GM19455 (cell line): ENCODE measurements around the gene SAP30.

Experiments used
- ATAC-seq: cut with Tn5 transposase; IDR thresholded peaks from one replicate; pipeline ENCODE4 v1.9.1; 2021; ENCODE audit not compliant: unreplicated experiment

SAP30 gene

DNA sequence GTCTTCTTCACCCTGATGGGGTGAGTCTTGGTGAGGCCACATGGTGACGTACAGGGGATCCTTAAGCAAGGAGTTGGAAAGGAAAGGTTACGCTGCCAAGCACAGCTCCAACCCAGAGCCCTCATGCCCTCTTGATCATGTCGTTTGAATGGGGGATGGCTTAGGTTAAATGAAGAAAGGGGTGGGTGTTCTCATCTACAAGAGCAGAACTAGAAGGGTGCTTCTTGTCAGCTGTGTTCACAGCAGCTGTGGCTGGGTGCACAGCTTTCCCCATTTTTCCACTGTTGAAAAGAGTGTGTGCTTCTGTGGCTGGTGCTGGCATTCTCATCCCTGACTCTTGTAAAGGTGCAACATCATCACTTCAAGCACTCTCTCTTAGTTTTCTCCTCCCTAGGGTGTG, 43.7 kb downstream of the SAP30 start:
- ATAC-seq: no peak

DNA sequence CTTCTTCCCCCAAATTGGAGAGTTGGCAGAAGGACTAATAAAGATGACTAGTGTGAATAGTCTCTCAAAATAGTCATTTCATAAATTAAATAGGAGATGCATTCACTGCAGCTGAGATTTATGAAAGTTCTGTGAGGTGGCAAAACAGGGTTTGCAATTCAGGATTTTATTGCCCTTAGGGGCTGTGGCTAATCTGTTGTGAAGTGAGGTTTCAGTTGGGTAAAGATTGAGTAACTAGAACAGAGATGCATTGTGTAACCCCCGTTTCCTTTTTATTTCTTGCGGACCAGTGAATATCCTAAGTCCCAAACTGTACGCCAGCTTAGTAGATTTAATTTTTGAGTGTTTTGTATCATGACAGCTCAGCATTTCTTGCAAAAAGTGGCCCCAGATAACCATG, 44.3 kb downstream of the SAP30 start:
- ATAC-seq: no peak

DNA sequence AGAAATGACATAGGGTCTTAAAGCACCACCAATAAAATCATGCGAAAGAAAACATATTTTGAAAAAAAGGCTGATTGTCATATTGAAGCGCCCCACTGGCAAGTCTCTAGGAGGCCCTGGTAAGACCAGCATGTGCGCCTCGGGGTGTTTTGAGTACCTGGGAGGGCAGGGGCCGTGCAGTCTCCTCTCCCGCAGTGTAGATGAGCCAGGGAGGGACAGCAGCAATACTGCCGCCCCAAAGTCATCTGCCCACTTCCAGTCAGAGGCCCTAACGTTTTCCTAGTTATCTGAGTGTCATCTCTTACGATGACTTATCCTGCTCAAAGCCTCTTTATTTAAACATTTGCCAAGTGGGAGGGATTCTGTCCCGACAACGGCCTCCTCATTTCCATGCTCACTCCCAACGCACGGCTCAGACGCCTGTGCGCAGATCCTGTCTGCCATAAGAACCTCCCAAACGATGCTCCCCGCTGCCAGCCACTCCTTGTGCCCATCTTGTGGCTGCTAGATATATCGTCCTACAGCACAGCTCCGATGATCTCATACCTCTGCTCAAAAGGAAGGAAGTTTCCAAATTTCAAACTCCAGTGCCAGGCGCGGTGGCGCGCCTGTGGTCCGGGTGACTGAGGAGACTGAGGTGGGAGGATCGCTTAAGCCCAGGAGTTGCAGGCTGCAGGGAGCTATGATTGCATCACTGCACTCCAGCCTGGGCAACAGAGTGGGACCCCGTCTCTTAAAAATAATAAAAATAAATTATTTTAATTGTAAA, 45.3 kb downstream of the SAP30 start:
- ATAC-seq: no peak

DNA sequence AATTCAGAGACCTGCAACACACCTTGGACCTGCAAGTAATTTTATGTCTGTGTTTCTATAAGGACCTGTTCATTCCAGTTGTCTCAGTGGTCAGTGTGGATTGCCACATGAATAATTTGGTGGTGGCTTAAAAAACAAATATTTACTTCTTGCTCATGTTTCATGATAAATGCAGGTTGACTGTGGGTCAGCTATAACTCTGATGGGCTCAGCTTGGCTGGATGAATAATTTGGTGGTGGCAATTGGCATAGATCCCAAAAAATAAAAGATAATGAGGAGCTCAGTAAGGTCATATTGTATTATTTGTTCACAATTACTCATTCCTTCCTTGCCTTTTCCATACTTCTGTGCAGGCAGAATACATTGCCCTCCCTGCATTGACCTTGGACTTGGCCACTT, 47.1 kb downstream of the SAP30 start:
- ATAC-seq: no peak

DNA sequence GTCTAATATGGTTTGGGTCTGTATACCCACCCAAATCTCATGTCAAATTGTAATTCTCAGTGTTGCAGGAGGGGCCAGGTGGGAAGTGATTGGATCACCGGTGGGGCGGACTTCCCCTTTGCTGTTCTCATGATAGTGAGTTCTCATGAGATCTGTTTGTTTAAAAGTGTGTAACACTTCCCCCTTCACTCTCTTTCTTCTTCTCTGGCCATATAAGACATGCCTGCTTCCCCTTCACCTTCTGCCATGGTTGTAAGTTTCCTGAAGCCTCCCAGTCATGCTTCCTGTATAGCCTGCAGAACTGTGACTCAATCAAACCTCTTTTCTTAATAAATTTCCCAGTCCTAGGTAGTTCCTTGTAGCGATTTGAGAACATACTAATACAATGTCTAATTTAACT, 47.9 kb downstream of the SAP30 start:
- no peak for ATAC-seq

DNA sequence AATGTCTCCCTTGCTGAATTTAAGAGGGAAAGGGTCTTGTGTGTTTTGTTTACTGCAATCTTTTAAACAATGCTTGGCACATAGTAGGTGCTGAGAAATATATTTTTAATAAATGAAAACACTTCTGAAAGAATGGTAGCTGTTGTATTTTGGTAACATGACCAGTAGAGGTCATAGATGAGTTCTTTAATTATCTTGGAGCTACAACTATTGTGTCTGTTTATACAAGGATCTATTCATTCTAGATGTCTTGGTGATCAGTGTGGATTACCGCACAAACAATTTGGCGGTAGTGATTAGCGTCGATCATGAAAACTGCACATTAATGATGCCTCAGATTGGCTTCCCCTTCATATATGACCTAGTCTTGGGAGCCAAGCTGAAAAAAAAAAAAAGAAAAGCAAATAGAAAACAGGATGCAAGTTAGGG, 49.6 kb downstream of the SAP30 start:
- peak; percentile 60 for ATAC-seq

DNA sequence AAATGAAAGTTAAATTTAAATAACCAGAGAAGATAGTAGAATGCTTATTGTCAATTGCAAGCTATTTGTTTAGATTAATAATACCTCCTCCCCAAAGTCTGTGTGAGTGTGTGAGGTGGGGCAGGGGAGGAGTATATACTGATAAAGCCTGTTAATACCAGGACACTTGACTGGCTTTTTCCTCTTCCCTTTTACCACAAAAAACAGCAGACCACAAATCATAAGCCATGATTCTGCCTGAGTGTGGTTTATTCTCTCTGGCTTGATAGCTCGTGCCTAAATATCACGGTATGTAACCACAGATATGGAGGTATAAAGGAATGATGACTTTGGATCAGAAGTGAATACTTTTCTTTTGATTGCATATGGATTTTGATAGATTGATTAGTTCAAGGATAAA, 50.0 kb downstream of the SAP30 start:
- no peak for ATAC-seq

DNA sequence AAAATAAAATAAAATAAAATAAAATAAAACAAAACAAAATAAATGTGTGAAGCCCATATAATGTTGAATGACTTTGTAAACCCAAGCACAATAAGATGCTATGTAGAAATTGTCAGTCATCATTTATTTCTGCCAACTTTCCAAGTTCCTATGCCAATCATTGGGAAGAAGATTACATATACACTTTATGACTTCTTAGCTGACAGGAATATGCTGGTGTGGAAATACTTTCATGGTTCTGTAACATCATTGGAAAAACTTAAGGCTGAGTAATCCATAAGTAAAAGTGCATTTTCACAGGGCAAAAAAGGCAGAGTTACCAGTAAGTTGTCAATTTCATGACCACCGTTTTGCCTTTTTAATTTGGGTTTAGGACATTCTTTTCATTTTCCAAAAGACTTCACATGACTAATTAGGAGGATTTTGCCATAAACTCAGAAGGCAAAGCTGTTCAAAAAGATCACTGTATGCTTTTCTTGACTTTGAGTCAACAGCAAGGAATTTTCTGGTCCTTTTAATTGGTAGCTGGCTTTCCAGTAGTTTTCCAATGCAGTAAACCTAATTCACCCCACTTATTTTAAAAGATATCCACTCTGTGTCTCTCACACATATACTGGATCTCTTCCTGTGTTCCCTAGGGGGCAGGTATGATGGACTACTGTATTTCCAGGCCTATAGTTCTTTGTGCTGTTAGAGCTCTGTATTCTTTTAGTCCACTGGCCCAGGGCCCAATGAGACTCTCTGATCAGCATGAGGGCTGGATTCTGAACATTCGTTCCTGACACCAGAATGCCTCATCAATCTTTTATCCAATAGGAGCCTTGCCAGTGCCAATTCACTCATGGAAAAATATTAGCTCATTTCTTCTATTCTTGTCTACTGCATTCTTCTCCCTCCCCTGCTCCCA, 54.4 kb downstream of the SAP30 start:
- no peak for ATAC-seq

DNA sequence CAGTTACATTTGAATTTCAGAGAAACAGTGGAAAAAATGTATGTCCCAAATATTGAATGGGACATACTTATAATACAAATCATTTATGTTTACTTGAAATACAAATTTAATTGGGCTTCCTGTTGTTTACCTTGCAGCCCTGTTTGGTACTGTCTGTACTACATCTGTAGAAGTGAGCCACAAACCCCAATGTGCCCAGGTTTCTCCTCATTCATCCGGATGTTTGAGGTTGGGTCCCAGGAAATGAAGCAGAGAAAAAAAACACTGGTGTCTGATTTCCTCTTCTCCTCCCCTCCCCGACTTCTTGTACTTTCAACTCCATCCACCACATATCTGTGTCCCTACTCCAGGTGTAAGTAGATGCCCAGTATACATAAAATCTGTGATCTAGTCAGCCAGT, 55.3 kb downstream of the SAP30 start:
- ATAC-seq: no peak
